ENCODE results near the gene GLT1D1. TPM values are rescaled to one million over a fixed set of nuclear protein-coding genes. Genes with fewer than 3 reads are reported as not detected.
"Not testable (repeated sequence)": the region's sequence is repeated elsewhere in the genome, so short reads cannot be mapped to it uniquely, and the experiment has no call there.

The GLT1D1 gene
- total RNA-seq, 4 donors from 2014 or later = not detected

- TF ChIP-seq CTCF (IDR thresholded peaks at IDR 0.05) (no peak), EP300 (IDR thresholded peaks at IDR 0.05; ENCODE audit: low read depth) (no peak), POLR2AphosphoS5 (IDR thresholded peaks at IDR 0.05) (no peak), POLR2A (IDR thresholded peaks at IDR 0.05) (no peak)
Measured at GRCh38 chr12:128850400-128850799, 2.9 kb upstream of the GLT1D1 start.

GRCh38 chr12:128851429-128851828 lies 1.8 kb upstream of the GLT1D1 start:
- intact Hi-C loops (cut with DNase I; ENCODE audit: low total_unique reads); H3K36me3 ChIP-seq; H3K4me1 ChIP-seq; in situ Hi-C loops (cut with MboI; ENCODE audit: low pct_ligation_motif_present in 1 of 4, low pct_unique_long_range_greater_than_20kb in 1 of 4, low sequenced_read_pairs in 3 of 4); H3K27ac ChIP-seq; H3K9me3 ChIP-seq; H3K4me3 ChIP-seq; DNase-seq: not testable (repeated sequence)
- peaks cover 35% of the 10 kb centered on the region for H3K27me3 ChIP-seq
- 71 to 85% methylated on average over 1 to 7 of the region's 7 CpGs for whole genome bisulfite sequencing, 2 donors (ENCODE audit: low coverage in 1 of 2)

More at GRCh38 chr12:128850400-128850799, 2.9 kb upstream of the GLT1D1 start:
- intact Hi-C loops (cut with DNase I; ENCODE audit: low total_unique reads) = no loop called here
- in situ Hi-C loops (cut with MboI; ENCODE audit: low pct_ligation_motif_present in 1 of 4, low pct_unique_long_range_greater_than_20kb in 1 of 4, low sequenced_read_pairs in 3 of 4) = no loop called here
- Histone ChIP-seq H3K27ac (no peak overlapping the region), H3K9me3 (no peaks in the 10 kb centered on the region), H3K4me1 (peaks cover 0 to 4% (median 0%) of the 10 kb centered on the region in 4 donors), H3K27me3 (peaks cover 35% of the 10 kb centered on the region), H3K36me3 (no peaks in the 10 kb centered on the region), H3K4me3 (no peak overlapping the region)
- no peak for DNase-seq
- 61 to 74% methylated on average over 3 of the region's 3 CpGs for WGBS, 2 donors (ENCODE audit: low coverage in 1 of 2)

- Histone ChIP-seq H3K27ac (no peak overlapping the region), H3K36me3 (no peaks in the 10 kb centered on the region), H3K4me3 (no peak overlapping the region), H3K9me3 (no peaks in the 10 kb centered on the region), H3K4me1 (peaks cover 0 to 4% (median 0%) of the 10 kb centered on the region in 4 donors), H3K27me3 (peaks cover 35% of the 10 kb centered on the region)
- WGBS, 2 donors (ENCODE audit: low coverage in 1 of 2) = 76 to 92% methylated on average over 2 to 8 of the region's 8 CpGs
- in situ Hi-C loops (cut with MboI; ENCODE audit: low pct_ligation_motif_present in 1 of 4, low pct_unique_long_range_greater_than_20kb in 1 of 4, low sequenced_read_pairs in 3 of 4) (no loop called here), intact Hi-C loops (cut with DNase I; ENCODE audit: low total_unique reads) (no loop called here)
- no peak for DNase-seq
- no peak for TF ChIP-seq POLR2A (IDR thresholded peaks at IDR 0.05)
- TF ChIP-seq EP300 (IDR thresholded peaks at IDR 0.05; ENCODE audit: low read depth) = no peak
Measured at GRCh38 chr12:128852026-128852698, 1.1 kb upstream of the GLT1D1 start.

GRCh38 chr12:128853600-128854197 lies 421 bp downstream of the GLT1D1 start:
- H3K27me3 ChIP-seq = peaks cover 35% of the 10 kb centered on the region
- no peak overlapping the region for H3K27ac ChIP-seq
- no peaks in the 10 kb centered on the region for H3K9me3 ChIP-seq
- H3K4me1 ChIP-seq = peaks cover 0 to 4% (median 0%) of the 10 kb centered on the region in 4 donors
- WGBS, 2 donors (ENCODE audit: low coverage in 1 of 2) = 17% methylated on average over 32 of the region's 74 CpGs; no CpG with 5 or more reads in 1 of the 2 donors
- in situ Hi-C loops (cut with MboI; ENCODE audit: low pct_ligation_motif_present in 1 of 4, low pct_unique_long_range_greater_than_20kb in 1 of 4, low sequenced_read_pairs in 3 of 4) (no loop called here), intact Hi-C loops (cut with DNase I; ENCODE audit: low total_unique reads) (no loop called here)
- TF ChIP-seq EP300 (IDR thresholded peaks at IDR 0.05; ENCODE audit: low read depth) (no peak), POLR2A (IDR thresholded peaks at IDR 0.05) (no peak), CTCF (IDR thresholded peaks at IDR 0.05) (no peak), POLR2AphosphoS5 (IDR thresholded peaks at IDR 0.05) (no peak)
- no peaks in the 10 kb centered on the region for H3K36me3 ChIP-seq
- H3K4me3 ChIP-seq = peak overlapping the region in 1 of 4 donors; percentile 36
- no peak for DNase-seq

- Histone ChIP-seq H3K4me3 (no peak overlapping the region), H3K36me3 (no peaks in the 10 kb centered on the region), H3K27me3 (peaks cover 35% of the 10 kb centered on the region), H3K4me1 (peaks cover 0 to 4% (median 0%) of the 10 kb centered on the region in 4 donors), H3K27ac (no peak overlapping the region), H3K9me3 (no peaks in the 10 kb centered on the region)
- TF ChIP-seq POLR2AphosphoS5 (IDR thresholded peaks at IDR 0.05) = no peak
- no peak for TF ChIP-seq EP300 (IDR thresholded peaks at IDR 0.05; ENCODE audit: low read depth)
- no peak for TF ChIP-seq CTCF (IDR thresholded peaks at IDR 0.05)
- TF ChIP-seq POLR2A (IDR thresholded peaks at IDR 0.05) = no peak
- WGBS, 2 donors (ENCODE audit: low coverage in 1 of 2) = 90% methylated on average over 3 to 9 of the region's 9 CpGs
- in situ Hi-C loops (cut with MboI; ENCODE audit: low pct_ligation_motif_present in 1 of 4, low pct_unique_long_range_greater_than_20kb in 1 of 4, low sequenced_read_pairs in 3 of 4) (no loop called here), intact Hi-C loops (cut with DNase I; ENCODE audit: low total_unique reads) (no loop called here)
- no peak for DNase-seq
Measured at GRCh38 chr12:128856035-128856790, 2.9 kb downstream of the GLT1D1 start.

Data from transverse colon (tissue), 4 donors.